ENCODE measurements around the gene HMGCLL1.

DNA sequence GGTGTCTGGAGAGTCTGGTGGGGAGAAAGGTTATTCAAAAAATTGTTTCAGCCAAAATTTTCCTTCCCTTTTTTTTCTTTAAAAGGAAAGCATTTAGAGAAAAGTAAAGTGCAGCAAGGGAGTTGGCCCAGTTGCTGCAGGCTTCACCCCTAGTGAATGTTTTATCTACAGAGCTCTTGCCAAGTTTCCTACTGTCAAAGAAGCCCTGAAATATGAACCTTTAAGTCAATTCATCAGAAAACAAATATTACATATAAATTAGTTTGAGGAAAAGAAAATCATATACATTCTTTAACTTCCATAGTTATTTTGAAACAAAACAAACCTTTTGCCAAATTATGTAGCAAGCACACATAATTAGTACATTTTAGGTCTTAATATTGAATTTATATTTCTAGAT is 25.0 kb upstream of the HMGCLL1 start:
- TF ChIP-seq SNAI2 (CRISPR knock-in tag; IDR thresholded peaks at IDR 0.05) (no peak), ZNF70 (CRISPR knock-in tag; IDR thresholded peaks at IDR 0.05) (no peak), TOX (CRISPR knock-in tag; IDR thresholded peaks at IDR 0.05; ENCODE audit: borderline replicate concordance) (no peak), ZFP3 (CRISPR knock-in tag; IDR thresholded peaks at IDR 0.05) (no peak), ZFP30 (CRISPR knock-in tag; IDR thresholded peaks at IDR 0.05) (no peak), PPARA (CRISPR knock-in tag; IDR thresholded peaks at IDR 0.05; ENCODE audit: borderline replicate concordance) (no peak), CSDC2 (CRISPR knock-in tag; IDR thresholded peaks at IDR 0.05) (no peak), OSR1 (CRISPR knock-in tag; IDR thresholded peaks at IDR 0.05) (no peak)
- TF ChIP-seq, protein P1, sequence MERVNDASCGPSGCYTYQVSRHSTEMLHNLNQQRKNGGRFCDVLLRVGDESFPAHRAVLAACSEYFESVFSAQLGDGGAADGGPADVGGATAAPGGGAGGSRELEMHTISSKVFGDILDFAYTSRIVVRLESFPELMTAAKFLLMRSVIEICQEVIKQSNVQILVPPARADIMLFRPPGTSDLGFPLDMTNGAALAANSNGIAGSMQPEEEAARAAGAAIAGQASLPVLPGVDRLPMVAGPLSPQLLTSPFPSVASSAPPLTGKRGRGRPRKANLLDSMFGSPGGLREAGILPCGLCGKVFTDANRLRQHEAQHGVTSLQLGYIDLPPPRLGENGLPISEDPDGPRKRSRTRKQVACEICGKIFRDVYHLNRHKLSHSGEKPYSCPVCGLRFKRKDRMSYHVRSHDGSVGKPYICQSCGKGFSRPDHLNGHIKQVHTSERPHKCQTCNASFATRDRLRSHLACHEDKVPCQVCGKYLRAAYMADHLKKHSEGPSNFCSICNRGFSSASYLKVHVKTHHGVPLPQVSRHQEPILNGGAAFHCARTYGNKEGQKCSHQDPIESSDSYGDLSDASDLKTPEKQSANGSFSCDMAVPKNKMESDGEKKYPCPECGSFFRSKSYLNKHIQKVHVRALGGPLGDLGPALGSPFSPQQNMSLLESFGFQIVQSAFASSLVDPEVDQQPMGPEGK (CRISPR knock-in tag; IDR thresholded peaks at IDR 0.05; ENCODE audit: borderline replicate concordance) = no peak
- TF ChIP-seq, protein P2, sequence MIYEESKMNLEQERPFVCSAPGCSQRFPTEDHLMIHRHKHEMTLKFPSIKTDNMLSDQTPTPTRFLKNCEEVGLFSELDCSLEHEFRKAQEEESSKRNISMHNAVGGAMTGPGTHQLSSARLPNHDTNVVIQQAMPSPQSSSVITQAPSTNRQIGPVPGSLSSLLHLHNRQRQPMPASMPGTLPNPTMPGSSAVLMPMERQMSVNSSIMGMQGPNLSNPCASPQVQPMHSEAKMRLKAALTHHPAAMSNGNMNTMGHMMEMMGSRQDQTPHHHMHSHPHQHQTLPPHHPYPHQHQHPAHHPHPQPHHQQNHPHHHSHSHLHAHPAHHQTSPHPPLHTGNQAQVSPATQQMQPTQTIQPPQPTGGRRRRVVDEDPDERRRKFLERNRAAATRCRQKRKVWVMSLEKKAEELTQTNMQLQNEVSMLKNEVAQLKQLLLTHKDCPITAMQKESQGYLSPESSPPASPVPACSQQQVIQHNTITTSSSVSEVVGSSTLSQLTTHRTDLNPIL (CRISPR knock-in tag; IDR thresholded peaks at IDR 0.05; ENCODE audit: low read depth) = no peak

Data from SK-N-SH treated with all-trans-retinoic acid at 6 μM for 48 hours (cell line).